ENCODE data around the gene RACGAP1. TPM values are rescaled to one million over a fixed set of nuclear protein-coding genes. Genes with fewer than 3 reads are reported as not detected.

The RACGAP1 gene
- total RNA-seq, 4 donors from 2014 or later: 20.1 to 44.7 (median 33.6) TPM

DNA sequence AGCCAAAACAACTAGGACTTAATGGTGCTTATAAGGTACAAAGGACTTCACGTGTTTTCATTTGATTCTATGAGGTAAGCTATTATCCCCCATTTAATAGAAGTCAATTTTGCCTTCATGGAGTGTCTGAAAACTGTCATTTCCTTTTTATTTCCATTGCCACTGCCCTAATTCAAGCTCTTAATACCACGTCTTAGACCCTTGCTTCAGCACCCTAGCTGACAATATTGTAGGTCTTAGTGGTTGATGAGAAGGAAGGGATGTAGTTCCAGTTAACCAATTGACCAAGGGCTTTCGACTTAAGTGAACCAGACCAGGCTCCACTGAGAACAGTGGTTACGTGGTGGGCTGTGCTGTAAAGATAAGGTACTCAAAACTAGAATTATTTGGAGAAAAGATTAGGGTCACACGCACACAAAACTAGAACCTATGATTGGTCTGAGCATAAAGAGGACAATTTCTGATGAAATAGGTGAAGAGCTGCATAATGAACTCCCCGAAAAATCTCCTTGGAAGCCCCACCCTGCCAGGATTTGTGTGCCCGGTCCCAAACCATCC is 22.5 kb upstream of the RACGAP1 start:
- TF ChIP-seq CTCF (IDR thresholded peaks at IDR 0.05): no peak
- no peak for TF ChIP-seq POLR2A (IDR thresholded peaks at IDR 0.05)
- no peak overlapping the region for H3K4me3 ChIP-seq
- 88 to 90% methylated on average over 7 of the region's 7 CpGs for WGBS, 2 donors
- peaks cover 7 to 16% (median 7%) of the 10 kb centered on the region in 3 donors for H3K4me1 ChIP-seq
- H3K27me3 ChIP-seq: peaks cover 0 to 29% (median 0%) of the 10 kb centered on the region in 4 donors
- no peaks in the 10 kb centered on the region for H3K36me3 ChIP-seq
- H3K27ac ChIP-seq: no peak overlapping the region
- DNase-seq: no peak
- intact Hi-C loops (cut with DNase I): no loop called here
- no peaks in the 10 kb centered on the region for H3K9me3 ChIP-seq

GRCh38 chr12:50043854-50044253 is 18.6 kb upstream of the RACGAP1 start:
- H3K36me3 ChIP-seq: no peaks in the 10 kb centered on the region
- intact Hi-C loops (cut with DNase I): no loop called here
- 68 to 74% methylated on average over 5 to 6 of the region's 6 CpGs for WGBS, 2 donors
- H3K27me3 ChIP-seq: no peaks in the 10 kb centered on the region
- no peaks in the 10 kb centered on the region for H3K9me3 ChIP-seq
- H3K4me3 ChIP-seq: no peak overlapping the region
- H3K27ac ChIP-seq: no peak overlapping the region
- TF ChIP-seq POLR2A (IDR thresholded peaks at IDR 0.05) (no peak), CTCF (IDR thresholded peaks at IDR 0.05) (no peak)
- H3K4me1 ChIP-seq: peaks cover 9 to 15% (median 10%) of the 10 kb centered on the region in 3 donors
- no peak for DNase-seq

- intact Hi-C loops (cut with DNase I): no loop called here
- H3K27me3 ChIP-seq: no peaks in the 10 kb centered on the region
- TF ChIP-seq CTCF (IDR thresholded peaks at IDR 0.05) (no peak), POLR2A (IDR thresholded peaks at IDR 0.05) (no peak)
- no peak for DNase-seq
- 87 to 96% methylated on average over 2 of the region's 2 CpGs for WGBS, 2 donors
- peaks cover 9 to 17% (median 10%) of the 10 kb centered on the region in 3 donors for H3K4me1 ChIP-seq
- H3K9me3 ChIP-seq: no peaks in the 10 kb centered on the region
- no peak overlapping the region for H3K4me3 ChIP-seq
- no peak overlapping the region for H3K27ac ChIP-seq
- H3K36me3 ChIP-seq: no peaks in the 10 kb centered on the region
Measured at GRCh38 chr12:50043308-50043707, 18.0 kb upstream of the RACGAP1 start.

DNA sequence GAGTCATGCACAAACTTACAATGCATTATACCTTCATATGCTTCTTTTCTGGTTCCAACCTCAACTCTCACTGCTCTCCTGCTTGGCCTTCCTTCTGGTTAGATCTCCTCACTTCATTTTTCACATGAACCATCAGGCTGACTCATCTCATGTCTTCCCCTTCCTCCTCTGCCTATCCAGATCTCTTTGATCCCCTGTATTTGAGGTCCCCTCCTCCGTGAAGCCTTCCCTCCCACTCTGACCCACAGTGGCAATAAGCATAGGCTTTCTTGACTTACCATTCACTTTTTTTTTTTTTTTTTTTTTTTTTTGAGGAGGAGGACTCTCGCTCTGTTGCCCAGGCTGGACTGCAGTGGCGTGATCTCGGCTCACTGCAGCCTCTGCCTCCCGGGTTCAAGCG is 17.4 kb upstream of the RACGAP1 start:
- DNase-seq: no peak
- Histone ChIP-seq H3K9me3 (no peaks in the 10 kb centered on the region), H3K27me3 (no peaks in the 10 kb centered on the region), H3K4me3 (no peak overlapping the region), H3K36me3 (no peaks in the 10 kb centered on the region), H3K4me1 (peaks cover 9 to 17% (median 10%) of the 10 kb centered on the region in 3 donors), H3K27ac (no peak overlapping the region)
- no peak for TF ChIP-seq POLR2A (IDR thresholded peaks at IDR 0.05)
- no peak for TF ChIP-seq CTCF (IDR thresholded peaks at IDR 0.05)
- intact Hi-C loops (cut with DNase I): no loop called here
- 77 to 79% methylated on average over 2 to 6 of the region's 6 CpGs for WGBS, 2 donors

GRCh38 chr12:50041962-50042361 is 16.7 kb upstream of the RACGAP1 start:
- H3K4me3 ChIP-seq: no peak overlapping the region
- H3K4me1 ChIP-seq: peaks cover 9 to 17% (median 10%) of the 10 kb centered on the region in 3 donors
- DNase-seq: no peak
- TF ChIP-seq CTCF (IDR thresholded peaks at IDR 0.05) (no peak), POLR2A (IDR thresholded peaks at IDR 0.05) (no peak)
- H3K36me3 ChIP-seq: no peaks in the 10 kb centered on the region
- no peak overlapping the region for H3K27ac ChIP-seq
- no peaks in the 10 kb centered on the region for H3K9me3 ChIP-seq
- no peaks in the 10 kb centered on the region for H3K27me3 ChIP-seq
- intact Hi-C loops (cut with DNase I): no loop called here
- 85 to 88% methylated on average over 2 to 4 of the region's 5 CpGs for WGBS, 2 donors
